Gastroesophageal sphincter (tissue), 3 donors: ENCODE measurements around the gene TRIM43.

ENCODE experiments used
- CTCF ChIP-seq, 4 experiments: fragments of 200-600 bp in 2 of 4; fragments of 450-650 bp in 2 of 4; sonication (generic) in 1 of 4; IDR thresholded peaks; one replicate each; pipeline ENCODE4 v1.5.1; 2017 to 2019; ENCODE audit warnings: antibody characterized with exemption in 4 of 4, mild to moderate bottlenecking in 2 of 4, moderate library complexity in 2 of 4
- POLR2A ChIP-seq, 2 donors: fragments of 450-650 bp; IDR thresholded peaks; one replicate each; pipeline ENCODE4 v1.6.1; 2017; ENCODE audit warnings: antibody characterized with exemption in 2 of 2, mild to moderate bottlenecking in 2 of 2, moderate library complexity in 1 of 2

- no peak for TF ChIP-seq CTCF (IDR thresholded peaks at IDR 0.05)
- no peak for TF ChIP-seq POLR2A (IDR thresholded peaks at IDR 0.05)
Observed at GRCh38 chr2:95573866-95574265, 17.9 kb upstream of the TRIM43 start.
